CD14-positive monocyte (primary cell): Measurements from ENCODE around the gene CRY2. TPM values are rescaled to one million over a fixed set of nuclear protein-coding genes. Genes with fewer than 3 reads are reported as not detected.

ENCODE experiments used
- DNase-seq, 3 donors: peaks; one replicate each; pipeline ENCODE4 v3.0.0-alpha.2; 2011 to 2022
- H2AFZ ChIP-seq: 2 replicates; pipeline ENCODE4 v1.6.0; 2012; ENCODE audit warnings: mild to moderate bottlenecking, low read depth, low read length, inconsistent platforms; ENCODE audit not compliant: insufficient read depth, poor library complexity, severe bottlenecking
- H3K27ac ChIP-seq, 2 donors: 1 replicate in 1 of 2; 2 replicates in 1 of 2; pipeline ENCODE4 v1.5.1; 2012 to 2013; ENCODE audit warnings: low read length in 2 of 2, control low read depth in 1 of 2, inconsistent platforms in 1 of 2, low read depth in 1 of 2, mild to moderate bottlenecking in 1 of 2
- H3K27me3 ChIP-seq, 2 donors: one replicate each; pipeline versions ENCODE4 v1.6.0 to v1.6.1; 2011 to 2013; ENCODE audit warnings: low read length in 2 of 2; ENCODE audit not compliant: control insufficient read depth in 2 of 2, insufficient read depth in 2 of 2
- H3K36me3 ChIP-seq, 2 donors: replicated peaks in 1 of 2; 1 replicate in 1 of 2; 2 replicates in 1 of 2; pipeline versions ENCODE4 v1.5.1 to v1.6.1; 2012 to 2013; ENCODE audit warnings: low read length in 2 of 2, control low read depth in 1 of 2, inconsistent platforms in 1 of 2, mild to moderate bottlenecking in 1 of 2; ENCODE audit not compliant: insufficient read depth in 2 of 2, control insufficient read depth in 1 of 2
- H3K4me1 ChIP-seq, 2 donors: 1 replicate in 1 of 2; 2 replicates in 1 of 2; pipeline versions ENCODE4 v1.5.1 to v1.6.1; 2012 to 2013; ENCODE audit warnings: low read length in 2 of 2, control low read depth in 1 of 2, inconsistent platforms in 1 of 2, mild to moderate bottlenecking in 1 of 2, moderate library complexity in 1 of 2; ENCODE audit not compliant: insufficient read depth in 2 of 2, control insufficient read depth in 1 of 2
- H3K4me2 ChIP-seq: replicated peaks from 2 replicates; pipeline ENCODE3; 2012; ENCODE audit warnings: low read length, moderate library complexity, mild to moderate bottlenecking; ENCODE audit not compliant: poor library complexity, severe bottlenecking; ENCODE audit errors: extremely low read depth
- H3K4me3 ChIP-seq, 3 experiments: fragments of 200-600 bp in 1 of 3; sonication (generic) in 1 of 3; replicated peaks in 1 of 3; 1 replicate in 2 of 3; 2 replicates in 1 of 3; pipeline ENCODE4 v1.5.1; 2011 to 2013; ENCODE audit warnings: low read length in 3 of 3, mild to moderate bottlenecking in 3 of 3, control low read depth in 2 of 3, low read depth in 2 of 3, inconsistent platforms in 1 of 3, moderate library complexity in 1 of 3
- H3K79me2 ChIP-seq: 2 replicates; pipeline ENCODE4 v1.6.0; 2012; ENCODE audit warnings: mild to moderate bottlenecking, control low read depth, inconsistent platforms, low read length, moderate library complexity; ENCODE audit not compliant: insufficient read depth
- H3K9ac ChIP-seq: 2 replicates; pipeline ENCODE4 v1.6.0; 2017; ENCODE audit warnings: low read length, mild to moderate bottlenecking; ENCODE audit not compliant: insufficient read depth, poor library complexity, severe bottlenecking
- H3K9me3 ChIP-seq, 2 donors: replicated peaks in 1 of 2; 1 replicate in 1 of 2; 2 replicates in 1 of 2; pipeline versions ENCODE4 v1.5.1 to v1.6.1; 2012 to 2013; ENCODE audit warnings: low read length in 2 of 2, control low read depth in 1 of 2; ENCODE audit not compliant: control insufficient read depth in 1 of 2, insufficient read depth in 1 of 2
- H4K20me1 ChIP-seq: 2 replicates; pipeline ENCODE4 v1.6.0; 2012; ENCODE audit warnings: mild to moderate bottlenecking, low read length, control low read depth, moderate library complexity; ENCODE audit not compliant: insufficient read depth
- H3K27ac Mint-ChIP-seq, 7 donors: one replicate each; pipeline ENCODE4 v1.8.0; 2020; ENCODE audit warnings: mild to moderate bottlenecking in 7 of 7, mixed read lengths in 7 of 7, moderate library complexity in 6 of 7, inconsistent platforms in 2 of 7
- H3K27me3 Mint-ChIP-seq, 3 donors: one replicate each; pipeline ENCODE4 v1.8.0; 2021 to 2022; ENCODE audit warnings: low read depth in 3 of 3, mild to moderate bottlenecking in 3 of 3, mixed read lengths in 3 of 3, moderate library complexity in 3 of 3, inconsistent platforms in 1 of 3
- H3K36me3 Mint-ChIP-seq, 2 donors: one replicate each; pipeline ENCODE4 v1.8.0; 2020; ENCODE audit warnings: mixed read lengths in 2 of 2, inconsistent platforms in 1 of 2, mild to moderate bottlenecking in 1 of 2
- H3K4me1 Mint-ChIP-seq: one replicate; pipeline ENCODE4 v1.8.0; 2020; ENCODE audit warnings: mild to moderate bottlenecking, mixed read lengths
- H3K4me3 Mint-ChIP-seq, 2 donors: one replicate each; pipeline ENCODE4 v1.8.0; 2020; ENCODE audit warnings: mild to moderate bottlenecking in 2 of 2, mixed read lengths in 2 of 2, moderate library complexity in 1 of 2
- H3K9me3 Mint-ChIP-seq, 7 donors: one replicate each; pipeline ENCODE4 v1.8.0; 2020 to 2022; ENCODE audit warnings: mixed read lengths in 7 of 7, mild to moderate bottlenecking in 6 of 7, moderate library complexity in 6 of 7, inconsistent platforms in 2 of 7
- CTCF ChIP-seq: fragments of 200-600 bp; IDR thresholded peaks from one replicate; pipeline ENCODE4 v1.8.0; 2022; ENCODE audit warnings: antibody characterized with exemption, mild to moderate bottlenecking
- WGBS: methylation state at CpG from one replicate; pipeline ENCODE4 v1.1.5; 2013; ENCODE audit warnings: missing lambda C conversion rate; ENCODE audit not compliant: insufficient coverage; 5-methylcytosine and 5-hydroxymethylcytosine counted together
- intact Hi-C, 2 donors: fragments of 100-400 bp; cut with micrococcal nuclease; formaldehyde crosslinking; loops; one replicate each; pipeline versions ENCODE4 v1.15.0 to v1.15.1; 2023
- polyA plus RNA-seq, 3 donors: library from polyadenylated mRNA; depleted of rRNA in 1 of 3; unstranded in 2 of 3; stranded (reverse) in 1 of 3; fragments of 300-500 nt in 2 of 3; fragments of >200 nt in 1 of 3; fragmentation: Illumina TruSeq in 2 of 3; gene quantifications; 1 replicate in 2 of 3; 2 replicates in 1 of 3; pipeline ENCODE4 v1.2.3, GENCODE V29; 2012 to 2021

The CRY2 gene
- polyA plus RNA-seq, 3 donors = 5.1 to 12.5 (median 7.2) TPM

GRCh38 chr11:45871638-45872037 lies 24.4 kb downstream of the CRY2 start:
- H4K20me1 ChIP-seq = no peaks in the 10 kb centered on the region
- no peak for DNase-seq
- no peak overlapping the region for H3K4me3 ChIP-seq
- Mint-ChIP-seq H3K9me3 (no peaks in the 10 kb centered on the region), H3K4me3 (no peak overlapping the region), H3K4me1 (no peaks in the 10 kb centered on the region), H3K27ac (peak overlapping the region in 1 of 7 donors; percentile 5), H3K36me3 (peaks cover 86 to 93% of the 10 kb centered on the region in 2 donors), H3K27me3 (no peaks in the 10 kb centered on the region)
- H3K79me2 ChIP-seq = no peaks in the 10 kb centered on the region
- H3K4me2 ChIP-seq = no peak overlapping the region
- intact Hi-C loops = no loop called here
- peaks cover 77 to 98% of the 10 kb centered on the region in 2 donors for H3K36me3 ChIP-seq
- no peaks in the 10 kb centered on the region for H3K9me3 ChIP-seq
- no peaks in the 10 kb centered on the region for H3K4me1 ChIP-seq
- H3K27me3 ChIP-seq = no peaks in the 10 kb centered on the region
- H3K9ac ChIP-seq = no peak overlapping the region
- H3K27ac ChIP-seq = no peak overlapping the region
- 100% methylated on average over 1 of the region's 2 CpGs for WGBS
- TF ChIP-seq CTCF = no peak
- no peak overlapping the region for H2AFZ ChIP-seq

- H3K27ac ChIP-seq = no peak overlapping the region
- H2AFZ ChIP-seq = no peak overlapping the region
- H3K4me3 ChIP-seq = no peak overlapping the region
- peaks cover 87 to 93% of the 10 kb centered on the region in 2 donors for H3K36me3 Mint-ChIP-seq
- H3K9me3 ChIP-seq = no peaks in the 10 kb centered on the region
- no peak overlapping the region for H3K4me3 Mint-ChIP-seq
- 94% methylated on average over 7 of the region's 9 CpGs for WGBS
- DNase-seq = peak; percentile 12 to 41 (median 19)
- H4K20me1 ChIP-seq = no peaks in the 10 kb centered on the region
- no peak overlapping the region for H3K9ac ChIP-seq
- H3K79me2 ChIP-seq = no peaks in the 10 kb centered on the region
- no peaks in the 10 kb centered on the region for H3K4me1 ChIP-seq
- TF ChIP-seq CTCF = peak; percentile 73
- peak overlapping the region in 2 of 7 donors; percentile 22 to 51 for H3K27ac Mint-ChIP-seq
- peaks cover 81 to 98% of the 10 kb centered on the region in 2 donors for H3K36me3 ChIP-seq
- intact Hi-C loops = no loop called here
- no peaks in the 10 kb centered on the region for H3K27me3 ChIP-seq
- H3K27me3 Mint-ChIP-seq = no peaks in the 10 kb centered on the region
- no peaks in the 10 kb centered on the region for H3K9me3 Mint-ChIP-seq
- H3K4me2 ChIP-seq = no peak overlapping the region
- no peaks in the 10 kb centered on the region for H3K4me1 Mint-ChIP-seq
These were observed 25.5 kb downstream of the CRY2 start for GRCh38 chr11:45872651-45873356.
